ENCODE measurements around the gene WDR70. TPM values are rescaled to one million over a fixed set of nuclear protein-coding genes. Genes with fewer than 3 reads are reported as not detected.
"Not testable (repeated sequence)": the region's sequence is repeated elsewhere in the genome, so short reads cannot be mapped to it uniquely, and the experiment has no call there.

The WDR70 gene
- total RNA-seq, 2 donors from 2014 or later: 39.0 to 44.0 TPM

DNA sequence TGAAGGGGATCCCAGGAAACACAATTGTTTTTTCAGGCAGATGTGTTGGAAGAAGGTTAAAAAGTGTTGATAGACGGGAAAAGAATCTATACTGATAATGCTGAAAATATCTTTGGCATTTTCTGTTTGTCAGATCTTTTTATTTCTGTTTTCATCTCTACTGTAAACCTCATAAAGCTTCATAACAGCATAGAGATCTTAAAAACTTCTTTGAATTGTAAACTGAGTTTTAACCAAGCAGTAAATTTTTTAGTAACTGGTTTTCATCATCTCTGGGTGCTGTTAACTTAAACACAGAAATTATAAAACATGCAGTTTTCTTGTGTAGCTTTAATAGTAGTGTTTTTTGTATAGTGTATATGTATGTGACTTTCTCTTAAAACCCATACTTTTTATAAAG, 227.0 kb downstream of the WDR70 start:
- Mint-ChIP-seq H3K4me1 (ENCODE audit: low read depth) (no peaks in the 10 kb centered on the region), H3K9me3 (no peaks in the 10 kb centered on the region), H3K27me3 (ENCODE audit: low read depth) (no peaks in the 10 kb centered on the region), H3K4me3 (no peak overlapping the region), H3K36me3 (ENCODE audit: insufficient read depth in 2 of 2) (peaks cover 6 to 11% of the 10 kb centered on the region in 2 donors), H3K27ac (no peak overlapping the region)
- no peak for ATAC-seq (replicated peaks in 1 of 2)
- no peak for DNase-seq

DNA sequence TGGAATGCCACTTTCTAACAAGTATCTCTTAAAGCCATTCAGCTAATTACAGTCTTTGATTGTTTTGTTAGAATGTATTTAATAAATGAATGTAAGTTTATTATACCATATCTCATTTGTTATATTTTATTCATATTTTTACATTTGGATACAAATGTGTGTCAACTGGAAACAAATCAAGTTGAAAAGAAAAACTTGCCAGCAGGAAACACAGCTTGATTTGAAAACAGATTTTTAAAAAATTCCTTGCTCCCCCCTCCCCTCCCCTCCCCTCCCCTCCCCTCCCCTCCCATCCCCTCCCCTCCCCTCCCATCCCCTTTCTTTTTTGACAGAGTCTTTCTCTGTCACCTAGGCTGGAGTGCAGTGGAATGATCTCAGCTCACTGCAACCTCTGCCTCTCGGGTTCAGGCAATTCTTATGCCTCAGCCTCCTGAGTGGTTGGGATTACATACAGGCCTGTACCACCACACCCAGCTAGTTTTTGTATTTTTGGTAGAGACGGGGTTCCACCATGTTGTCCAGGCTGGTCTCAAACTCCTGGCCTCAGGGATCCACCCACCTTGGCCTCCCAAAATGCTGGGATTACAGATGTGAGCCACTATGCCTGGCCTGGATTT, 227.6 kb downstream of the WDR70 start:
- Mint-ChIP-seq H3K4me3 (no peak overlapping the region), H3K27me3 (ENCODE audit: low read depth) (no peaks in the 10 kb centered on the region), H3K4me1 (ENCODE audit: low read depth) (no peaks in the 10 kb centered on the region), H3K27ac (no peak overlapping the region), H3K9me3 (no peaks in the 10 kb centered on the region), H3K36me3 (ENCODE audit: insufficient read depth in 2 of 2) (peaks cover under 1 to 5% of the 10 kb centered on the region in 2 donors)
- DNase-seq: no peak
- no peak for ATAC-seq (replicated peaks in 1 of 2)

DNA sequence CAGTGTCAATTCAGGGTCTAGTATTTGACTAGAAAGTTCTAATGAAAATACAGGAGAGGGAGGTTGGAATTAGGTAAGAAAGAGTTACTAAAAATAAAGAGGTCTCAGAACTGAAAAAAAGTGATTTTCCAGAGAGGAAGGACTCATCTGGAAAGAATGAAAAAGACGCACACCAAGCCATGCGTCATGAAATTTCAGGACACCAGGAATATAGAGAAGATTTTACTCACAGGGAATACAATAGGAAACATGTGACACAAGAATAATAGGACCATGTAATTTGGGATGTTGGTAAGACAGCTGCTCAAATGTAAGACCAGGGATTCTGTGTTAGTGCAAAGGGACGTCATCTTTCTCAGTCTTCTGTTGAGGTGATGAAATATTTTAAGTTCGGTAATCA, 236.1 kb downstream of the WDR70 start:
- no peaks in the 10 kb centered on the region for H3K4me1 Mint-ChIP-seq (ENCODE audit: low read depth)
- no peak overlapping the region for H3K27ac Mint-ChIP-seq
- H3K27me3 Mint-ChIP-seq (ENCODE audit: low read depth): no peaks in the 10 kb centered on the region
- peaks cover 0 to 4% of the 10 kb centered on the region in 2 donors for H3K36me3 Mint-ChIP-seq (ENCODE audit: insufficient read depth in 2 of 2)
- ATAC-seq (replicated peaks in 1 of 2) (no peak), DNase-seq (no peak)
- H3K9me3 Mint-ChIP-seq: peaks cover 0 to 2% of the 10 kb centered on the region in 2 donors
- no peak overlapping the region for H3K4me3 Mint-ChIP-seq

DNA sequence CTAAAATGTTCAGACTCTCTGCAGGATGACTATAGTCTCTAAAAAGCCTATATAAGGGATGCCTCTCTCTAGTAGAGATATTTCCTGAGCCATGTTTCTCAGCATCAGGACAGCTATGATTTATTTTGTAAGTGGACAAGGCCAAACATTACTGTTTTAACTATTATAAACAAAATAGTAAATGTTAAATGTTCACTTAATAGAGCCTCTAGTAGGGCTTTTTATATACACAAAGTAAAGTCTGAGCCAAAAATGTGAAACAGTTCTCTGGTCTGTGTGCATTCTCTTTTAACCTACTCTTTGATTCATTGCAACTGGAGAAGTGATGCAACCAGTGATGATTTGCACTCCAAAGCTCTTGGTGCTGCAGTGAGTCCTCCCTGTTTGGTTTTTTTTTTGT, 240.2 kb downstream of the WDR70 start:
- Mint-ChIP-seq H3K4me3 (no peak overlapping the region), H3K9me3 (peaks cover 0 to 2% of the 10 kb centered on the region in 2 donors), H3K27ac (no peak overlapping the region), H3K27me3 (ENCODE audit: low read depth) (no peaks in the 10 kb centered on the region), H3K4me1 (ENCODE audit: low read depth) (no peaks in the 10 kb centered on the region), H3K36me3 (ENCODE audit: insufficient read depth in 2 of 2) (peaks cover 6 to 8% of the 10 kb centered on the region in 2 donors)
- DNase-seq (no peak), ATAC-seq (replicated peaks in 1 of 2) (no peak)

DNA sequence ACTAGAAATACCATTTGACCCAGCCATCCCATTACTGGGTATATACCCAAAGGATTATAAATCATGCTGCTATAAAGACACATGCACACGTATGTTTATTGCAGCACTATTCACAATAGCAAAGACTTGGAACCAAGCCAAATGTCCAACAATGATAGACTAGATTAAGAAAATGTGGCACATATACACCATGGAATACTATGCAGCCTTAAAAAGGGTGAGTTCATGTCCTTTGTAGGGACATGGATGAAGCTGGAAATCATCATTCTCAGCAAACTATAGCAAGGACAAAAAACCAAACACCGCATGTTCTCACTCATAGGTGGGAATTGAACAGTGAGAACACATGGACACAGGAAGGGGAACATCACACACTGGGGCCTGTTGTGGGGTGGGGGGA, 243.2 kb downstream of the WDR70 start:
- H3K27ac Mint-ChIP-seq; DNase-seq; H3K27me3 Mint-ChIP-seq (ENCODE audit: low read depth); H3K4me1 Mint-ChIP-seq (ENCODE audit: low read depth); H3K4me3 Mint-ChIP-seq; H3K9me3 Mint-ChIP-seq; ATAC-seq (replicated peaks in 1 of 2): not testable (repeated sequence)
- peaks cover 10 to 16% of the 10 kb centered on the region in 2 donors for H3K36me3 Mint-ChIP-seq (ENCODE audit: insufficient read depth in 2 of 2)

DNA sequence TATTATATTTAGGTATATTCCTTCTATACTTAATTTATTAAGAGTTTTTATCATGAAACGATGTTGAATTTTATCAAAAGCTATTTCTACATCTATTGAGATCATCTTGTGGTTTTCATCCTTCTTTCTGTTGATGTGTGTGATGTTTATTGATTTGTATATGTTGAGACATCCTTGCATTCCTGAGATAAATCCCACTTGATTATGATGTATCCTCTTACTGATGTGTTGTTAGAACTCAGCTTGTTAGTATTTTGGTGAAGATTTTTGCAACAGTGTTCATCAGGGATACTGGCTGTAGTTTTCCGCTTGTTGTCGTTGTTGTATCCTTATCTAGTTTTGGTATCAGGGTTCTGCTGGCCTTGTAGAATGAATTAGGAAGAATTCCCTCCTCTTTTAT, 247.1 kb downstream of the WDR70 start:
- Mint-ChIP-seq H3K36me3 (ENCODE audit: insufficient read depth in 2 of 2) (peaks cover 20 to 36% of the 10 kb centered on the region in 2 donors), H3K27me3 (ENCODE audit: low read depth) (no peaks in the 10 kb centered on the region), H3K27ac (no peak overlapping the region), H3K9me3 (peaks cover 15 to 19% of the 10 kb centered on the region in 2 donors), H3K4me1 (ENCODE audit: low read depth) (no peaks in the 10 kb centered on the region), H3K4me3 (no peak overlapping the region)
- ATAC-seq (replicated peaks in 1 of 2) (no peak), DNase-seq (no peak)

DNA sequence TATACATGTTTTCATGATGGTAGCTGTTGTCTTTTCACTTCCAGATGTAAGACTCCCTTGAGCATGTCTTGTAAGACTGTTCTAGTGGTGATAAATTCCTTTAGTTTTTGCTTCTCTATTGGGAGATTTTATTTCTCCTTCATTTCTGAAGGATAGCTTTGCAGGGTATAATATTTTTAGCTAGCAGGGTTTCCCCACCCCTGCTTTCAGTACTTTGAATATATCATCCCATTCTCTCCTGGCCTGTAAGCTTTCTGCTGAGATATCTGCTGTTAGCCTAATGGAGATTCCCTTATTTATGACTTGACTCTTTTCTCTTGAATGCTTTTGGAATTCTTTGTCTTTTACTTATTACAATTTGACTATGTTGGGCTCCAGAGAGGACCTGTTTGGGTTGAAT, 249.8 kb downstream of the WDR70 start:
- Mint-ChIP-seq H3K36me3 (ENCODE audit: insufficient read depth in 2 of 2) (peaks cover 19 to 35% of the 10 kb centered on the region in 2 donors), H3K9me3 (peaks cover 15 to 19% of the 10 kb centered on the region in 2 donors), H3K4me1 (ENCODE audit: low read depth) (no peaks in the 10 kb centered on the region), H3K4me3 (no peak overlapping the region), H3K27me3 (ENCODE audit: low read depth) (no peaks in the 10 kb centered on the region), H3K27ac (no peak overlapping the region)
- DNase-seq: no peak
- no peak for ATAC-seq (replicated peaks in 1 of 2)

DNA sequence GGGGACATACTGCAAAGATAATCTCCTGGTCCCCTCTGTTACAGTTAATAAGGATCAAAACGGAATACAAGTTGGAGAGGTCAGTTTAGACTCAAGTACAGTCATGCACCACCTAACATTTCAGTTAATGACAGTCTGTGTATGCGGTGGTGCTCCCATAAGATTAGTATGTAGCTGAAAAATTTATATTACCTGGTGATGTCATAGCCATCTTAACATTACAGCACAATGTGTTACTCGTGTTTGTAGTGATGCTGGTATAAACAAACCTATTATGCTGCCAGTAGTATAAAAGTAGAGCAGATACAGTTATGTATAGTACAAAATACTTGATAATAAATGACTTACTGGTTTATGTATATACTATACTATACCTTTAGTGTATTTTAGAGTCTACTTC, 252.8 kb downstream of the WDR70 start:
- no peak overlapping the region for H3K4me3 Mint-ChIP-seq
- H3K9me3 Mint-ChIP-seq: peaks cover 18 to 19% of the 10 kb centered on the region in 2 donors
- DNase-seq (no peak), ATAC-seq (replicated peaks in 1 of 2) (no peak)
- no peak overlapping the region for H3K27ac Mint-ChIP-seq
- no peaks in the 10 kb centered on the region for H3K27me3 Mint-ChIP-seq (ENCODE audit: low read depth)
- H3K4me1 Mint-ChIP-seq (ENCODE audit: low read depth): no peaks in the 10 kb centered on the region
- H3K36me3 Mint-ChIP-seq (ENCODE audit: insufficient read depth in 2 of 2): peaks cover 19 to 36% of the 10 kb centered on the region in 2 donors

DNA sequence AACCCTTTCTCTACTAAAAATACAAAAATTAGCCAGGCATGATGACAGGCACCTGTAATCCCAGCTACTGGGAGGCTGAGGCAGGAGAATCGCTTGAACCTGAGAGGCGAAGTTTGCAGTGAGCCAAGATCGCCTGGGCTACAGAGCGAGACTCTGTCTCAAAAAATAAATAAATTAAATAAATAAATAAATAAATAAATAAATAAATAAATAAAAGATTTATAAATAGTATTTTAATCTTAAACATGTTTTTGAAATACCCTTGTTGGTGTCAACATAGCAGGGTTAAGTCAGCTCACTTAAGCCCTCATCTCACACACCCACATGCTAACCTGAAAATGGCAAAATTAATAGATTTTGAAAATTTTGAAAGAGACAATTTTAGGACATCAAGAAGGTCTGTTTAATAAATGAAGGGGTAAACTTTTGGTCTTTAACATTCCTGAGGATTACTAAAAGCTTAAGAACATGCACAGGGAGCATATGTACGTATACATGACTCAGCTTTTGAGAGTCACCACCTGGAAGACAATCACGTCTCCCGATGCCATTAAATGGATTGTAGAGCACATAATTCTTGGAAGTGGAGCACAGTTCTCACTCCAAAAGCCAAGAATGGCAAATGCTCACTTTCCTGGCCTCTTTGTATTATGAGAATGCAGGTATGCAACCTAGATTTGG, 258.2 kb downstream of the WDR70 start:
- Mint-ChIP-seq H3K36me3 (ENCODE audit: insufficient read depth in 2 of 2) (peaks cover 4 to 8% of the 10 kb centered on the region in 2 donors), H3K9me3 (peaks cover 2 to 4% of the 10 kb centered on the region in 2 donors), H3K27ac (no peak overlapping the region), H3K27me3 (ENCODE audit: low read depth) (no peaks in the 10 kb centered on the region), H3K4me3 (no peak overlapping the region), H3K4me1 (ENCODE audit: low read depth) (no peaks in the 10 kb centered on the region)
- ATAC-seq (replicated peaks in 1 of 2) (no peak), DNase-seq (no peak)

DNA sequence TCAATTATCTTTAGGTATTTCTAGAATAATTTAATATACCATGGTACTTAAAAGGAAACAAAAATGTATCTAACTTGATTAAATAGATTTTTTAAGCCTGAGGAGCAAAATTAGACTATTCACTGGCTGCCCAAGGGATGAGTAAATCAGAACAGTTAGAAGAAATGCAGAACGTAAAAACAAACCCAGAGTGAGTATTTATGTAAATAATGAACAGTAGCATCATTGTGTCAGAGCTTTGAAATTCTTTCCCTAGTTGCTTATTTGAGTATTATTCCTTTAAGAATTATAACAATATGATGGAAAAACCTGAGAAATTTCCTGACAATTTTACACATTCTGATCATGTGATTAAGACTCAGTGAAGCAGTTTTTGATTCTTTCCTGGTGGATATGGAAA, 259.8 kb downstream of the WDR70 start:
- Mint-ChIP-seq H3K4me3 (no peak overlapping the region), H3K4me1 (ENCODE audit: low read depth) (no peaks in the 10 kb centered on the region), H3K36me3 (ENCODE audit: insufficient read depth in 2 of 2) (peaks cover 4 to 10% of the 10 kb centered on the region in 2 donors), H3K27me3 (ENCODE audit: low read depth) (no peaks in the 10 kb centered on the region), H3K9me3 (peaks cover 7 to 8% of the 10 kb centered on the region in 2 donors), H3K27ac (no peak overlapping the region)
- DNase-seq: no peak
- ATAC-seq (replicated peaks in 1 of 2): no peak

DNA sequence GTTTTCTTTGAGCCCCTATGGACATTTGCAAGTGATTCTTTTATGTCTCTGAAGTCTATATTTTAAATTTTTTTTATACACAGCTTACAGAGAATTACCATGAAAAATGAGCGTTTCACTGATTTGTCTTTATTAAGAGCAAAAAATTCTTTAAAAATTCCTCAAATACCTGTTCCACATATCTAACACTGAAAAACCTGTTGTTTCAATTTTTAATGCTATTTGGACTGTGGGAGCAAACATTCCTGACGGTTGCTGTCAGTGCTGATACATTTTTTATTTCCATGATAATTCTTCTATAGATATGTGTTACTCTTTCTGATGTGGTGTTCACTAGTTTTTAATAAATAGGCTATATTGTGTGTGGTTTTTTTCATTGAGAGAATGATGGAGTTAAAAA, 261.0 kb downstream of the WDR70 start:
- H3K4me1 Mint-ChIP-seq (ENCODE audit: low read depth): no peaks in the 10 kb centered on the region
- H3K4me3 Mint-ChIP-seq: no peak overlapping the region
- no peak overlapping the region for H3K27ac Mint-ChIP-seq
- H3K36me3 Mint-ChIP-seq (ENCODE audit: insufficient read depth in 2 of 2): peaks cover 13 to 14% of the 10 kb centered on the region in 2 donors
- ATAC-seq (replicated peaks in 1 of 2) (no peak), DNase-seq (no peak)
- H3K27me3 Mint-ChIP-seq (ENCODE audit: low read depth): no peaks in the 10 kb centered on the region
- peaks cover 12 to 15% of the 10 kb centered on the region in 2 donors for H3K9me3 Mint-ChIP-seq

DNA sequence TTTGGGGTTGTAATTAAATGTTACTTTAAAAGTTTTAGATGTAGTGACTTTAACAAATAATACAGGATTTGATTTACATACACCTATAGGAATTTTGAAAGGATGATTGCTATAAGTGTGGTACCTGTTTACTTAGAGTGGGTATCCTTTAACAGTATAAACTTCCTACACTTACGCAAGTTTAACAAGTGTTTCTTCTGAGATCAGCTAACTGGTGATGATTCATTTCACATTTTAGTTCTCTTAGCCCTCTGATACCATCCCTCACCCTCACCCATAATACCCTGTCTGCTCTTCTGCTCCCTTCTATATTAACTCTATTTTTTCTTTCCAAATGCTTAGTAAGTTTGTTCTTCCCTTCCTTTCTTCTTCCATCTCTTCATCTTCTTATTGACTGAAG, 262.8 kb downstream of the WDR70 start:
- DNase-seq (no peak), ATAC-seq (replicated peaks in 1 of 2) (no peak)
- Mint-ChIP-seq H3K36me3 (ENCODE audit: insufficient read depth in 2 of 2) (peaks cover 13 to 20% of the 10 kb centered on the region in 2 donors), H3K4me1 (ENCODE audit: low read depth) (no peaks in the 10 kb centered on the region), H3K9me3 (peaks cover 13 to 17% of the 10 kb centered on the region in 2 donors), H3K27me3 (ENCODE audit: low read depth) (no peaks in the 10 kb centered on the region), H3K27ac (no peak overlapping the region), H3K4me3 (no peak overlapping the region)

DNA sequence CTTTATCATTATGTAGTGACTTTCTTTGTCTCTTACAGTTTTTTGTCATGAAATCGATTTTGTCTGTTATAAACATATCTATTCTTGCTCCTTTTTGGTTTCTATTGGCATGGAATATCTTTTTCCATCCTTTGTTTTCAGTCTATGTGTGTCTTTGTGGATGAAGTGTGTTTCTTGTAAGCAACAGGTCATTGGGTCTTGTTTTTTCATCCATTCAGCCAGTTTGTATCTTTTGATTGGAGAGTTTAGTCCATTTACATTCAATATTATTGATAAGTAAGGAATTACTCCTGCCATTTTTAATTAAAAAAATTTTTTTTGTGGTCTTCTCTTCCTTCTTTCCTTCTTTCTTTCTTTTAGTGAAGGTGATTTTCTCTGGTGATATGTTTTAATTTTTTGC, 266.6 kb downstream of the WDR70 start:
- no peak for ATAC-seq (replicated peaks in 1 of 2)
- Mint-ChIP-seq H3K4me3 (no peak overlapping the region), H3K36me3 (ENCODE audit: insufficient read depth in 2 of 2) (peaks cover 23 to 33% of the 10 kb centered on the region in 2 donors)

DNA sequence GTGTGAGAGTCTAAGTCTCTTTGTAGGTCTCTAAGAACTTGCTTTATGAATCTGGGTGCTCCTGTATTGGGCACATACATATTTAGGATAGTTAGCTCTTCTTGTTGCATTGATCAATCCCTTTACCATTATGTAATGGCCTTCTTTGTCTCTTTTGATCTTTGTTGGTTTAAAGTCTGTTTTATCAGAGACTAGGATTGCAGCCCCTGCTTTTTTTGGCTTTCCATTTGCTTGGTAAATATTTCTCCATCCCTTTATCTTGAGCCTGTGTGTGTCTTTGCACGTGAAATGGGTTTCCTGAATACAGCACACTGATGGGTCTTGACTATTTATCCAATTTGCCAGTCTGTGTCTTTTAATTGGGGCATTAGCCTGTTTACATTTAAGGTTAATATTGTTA, 275.4 kb downstream of the WDR70 start:
- peaks cover 21 to 30% of the 10 kb centered on the region in 2 donors for H3K36me3 Mint-ChIP-seq (ENCODE audit: insufficient read depth in 2 of 2)
- not testable (repeated sequence) for H3K27me3 Mint-ChIP-seq (ENCODE audit: low read depth); H3K4me3 Mint-ChIP-seq; ATAC-seq (replicated peaks in 1 of 2); H3K27ac Mint-ChIP-seq; DNase-seq; H3K4me1 Mint-ChIP-seq (ENCODE audit: low read depth)
- peaks cover 16 to 21% of the 10 kb centered on the region in 2 donors for H3K9me3 Mint-ChIP-seq

More for the DNA sequence above, 266.6 kb downstream of the WDR70 start:
- no peak for DNase-seq
- no peak overlapping the region for H3K27ac Mint-ChIP-seq
- no peaks in the 10 kb centered on the region for H3K27me3 Mint-ChIP-seq (ENCODE audit: low read depth)
- H3K4me1 Mint-ChIP-seq (ENCODE audit: low read depth): no peaks in the 10 kb centered on the region
- peaks cover 18 to 28% of the 10 kb centered on the region in 2 donors for H3K9me3 Mint-ChIP-seq
